Measurements from ENCODE around the gene VPS11. TPM values are rescaled to one million over a fixed set of nuclear protein-coding genes. Genes with fewer than 3 reads are reported as not detected.

Gene VPS11
- total RNA-seq, 1 experiment from 2014 or later = 48.7 TPM

DNA sequence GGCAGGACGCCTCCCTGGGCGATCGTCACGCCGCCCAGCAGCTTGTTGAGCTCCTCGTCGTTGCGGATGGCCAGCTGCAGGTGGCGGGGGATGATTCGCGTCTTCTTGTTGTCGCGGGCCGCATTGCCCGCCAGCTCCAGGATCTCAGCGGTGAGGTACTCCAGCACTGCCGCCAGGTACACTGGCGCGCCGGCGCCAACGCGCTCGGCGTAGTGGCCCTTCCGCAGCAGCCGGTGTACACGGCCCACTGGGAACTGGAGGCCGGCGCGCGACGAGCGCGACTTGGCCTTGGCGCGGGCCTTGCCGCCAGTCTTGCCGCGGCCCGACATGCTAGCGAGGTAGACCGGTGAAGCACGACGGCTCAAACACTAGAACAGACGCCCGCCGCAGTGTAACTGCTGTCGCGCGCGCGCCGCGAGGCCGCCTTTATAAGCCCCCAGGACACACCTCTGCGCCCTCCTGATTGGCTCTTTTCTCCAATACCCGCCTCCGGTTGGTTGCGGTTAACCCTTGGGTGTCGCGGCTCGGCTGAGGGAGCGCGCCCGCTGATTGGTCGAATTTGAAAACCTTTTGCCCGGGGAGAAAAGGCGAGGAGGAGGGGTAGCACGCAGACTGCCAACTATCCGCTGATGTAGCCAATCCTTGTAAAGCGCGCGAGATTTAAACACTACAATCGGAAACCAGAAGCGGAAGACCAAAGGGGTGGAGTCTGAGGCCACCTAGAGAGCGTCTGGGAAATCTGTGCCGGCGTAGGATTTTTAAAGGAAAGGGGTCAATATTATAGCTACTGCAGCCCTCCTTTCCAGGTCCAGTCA is 27.7 kb downstream of the VPS11 start:
- peak; percentile 100 for DNase-seq
- ChIA-PET CTCF (interaction anchor here (0.6 to 1.4 kb wide), 7 partner anchors 10 to 101 kb away, joined by 3 to 5 read pairs (median 3); partner anchors contain the start of genes C2CD2L, HINFP and HMBS), POLR2A (ENCODE audit: unreplicated experiment) (interaction anchor here (0.6 to 1.1 kb wide), 5 partner anchors 10 to 28 kb away, joined by 3 to 11 read pairs (median 5); partner anchors contain the start of genes C2CD2L, HINFP, HMBS and VPS11)
- Histone ChIP-seq H3K27me3 (ENCODE audit: low read length) (no peaks in the 10 kb centered on the region), H3K4me3 (ENCODE audit: low read length) (peak overlapping the region; percentile 90), H4K20me1 (ENCODE audit: low read length) (peaks cover 28% of the 10 kb centered on the region), H3K4me2 (ENCODE audit: low read length) (peak overlapping the region; percentile 94), H3K27ac (ENCODE audit: low read length) (peak overlapping the region; percentile 53), H3K79me2 (ENCODE audit: low read length) (peaks cover 49% of the 10 kb centered on the region), H3K36me3 (ENCODE audit: low read depth, low read length) (peaks cover 46% of the 10 kb centered on the region), H3K9me2 (replicated peaks; ENCODE audit: low read length) (no peaks in the 10 kb centered on the region), H3K4me1 (ENCODE audit: insufficient read depth, low read length) (peaks cover 28% of the 10 kb centered on the region), H2AFZ (ENCODE audit: low read length) (peak overlapping the region; percentile 76), H3K9me3 (ENCODE audit: low read length) (no peaks in the 10 kb centered on the region), H3F3A (ENCODE audit: low read length, unreplicated experiment) (peaks cover 17% of the 10 kb centered on the region), H3K9ac (ENCODE audit: low read length) (peak overlapping the region; percentile 97)
- TF ChIP-seq, protein P1, sequence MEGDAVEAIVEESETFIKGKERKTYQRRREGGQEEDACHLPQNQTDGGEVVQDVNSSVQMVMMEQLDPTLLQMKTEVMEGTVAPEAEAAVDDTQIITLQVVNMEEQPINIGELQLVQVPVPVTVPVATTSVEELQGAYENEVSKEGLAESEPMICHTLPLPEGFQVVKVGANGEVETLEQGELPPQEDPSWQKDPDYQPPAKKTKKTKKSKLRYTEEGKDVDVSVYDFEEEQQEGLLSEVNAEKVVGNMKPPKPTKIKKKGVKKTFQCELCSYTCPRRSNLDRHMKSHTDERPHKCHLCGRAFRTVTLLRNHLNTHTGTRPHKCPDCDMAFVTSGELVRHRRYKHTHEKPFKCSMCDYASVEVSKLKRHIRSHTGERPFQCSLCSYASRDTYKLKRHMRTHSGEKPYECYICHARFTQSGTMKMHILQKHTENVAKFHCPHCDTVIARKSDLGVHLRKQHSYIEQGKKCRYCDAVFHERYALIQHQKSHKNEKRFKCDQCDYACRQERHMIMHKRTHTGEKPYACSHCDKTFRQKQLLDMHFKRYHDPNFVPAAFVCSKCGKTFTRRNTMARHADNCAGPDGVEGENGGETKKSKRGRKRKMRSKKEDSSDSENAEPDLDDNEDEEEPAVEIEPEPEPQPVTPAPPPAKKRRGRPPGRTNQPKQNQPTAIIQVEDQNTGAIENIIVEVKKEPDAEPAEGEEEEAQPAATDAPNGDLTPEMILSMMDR (conservative IDR thresholded peaks at IDR 0.05; ENCODE audit: low read depth, low read length) = 0 out of 2 replicates have a peak, but pooled peaks have one; percentile 29
- TF ChIP-seq EZH2phosphoT487 (IDR thresholded peaks at IDR 0.05; ENCODE audit: borderline replicate concordance, low read length) = no peak
- peak; percentile 79 for ATAC-seq
- BruUV-seq (replicated peaks) = TSS peak; percentile 55
- intact Hi-C loops (cut with micrococcal nuclease) = loop anchor here (2.0 kb wide), 2 partner anchors 38 to 102 kb away; partner anchors contain the start of gene HYOU1

DNA sequence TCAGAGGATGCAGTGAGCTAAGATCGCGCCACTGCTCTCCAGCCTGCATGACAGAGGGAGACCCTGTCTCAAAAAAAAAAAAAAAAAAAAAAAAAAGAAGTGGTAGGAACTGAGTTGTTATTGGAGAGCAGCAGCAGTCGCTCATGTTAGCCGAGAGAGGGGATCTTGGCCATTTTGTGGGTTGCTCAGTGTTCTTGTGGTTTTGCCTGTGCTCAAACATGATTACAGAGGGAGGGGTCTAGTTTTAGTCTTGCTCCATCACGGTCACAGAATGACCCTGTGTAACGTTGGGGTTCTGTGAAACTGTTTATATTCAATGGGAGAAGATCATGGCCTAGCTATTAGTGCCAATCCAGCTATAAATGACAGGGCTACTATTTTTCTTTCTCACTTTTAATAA is 32.1 kb downstream of the VPS11 start:
- intact Hi-C loops (cut with micrococcal nuclease) = loop anchor here (2.0 kb wide), 2 partner anchors 15 to 21 kb away; partner anchors contain the start of genes HINFP and HMBS
- no peak overlapping the region for H3K27ac ChIP-seq (ENCODE audit: low read length)
- H3K4me2 ChIP-seq (ENCODE audit: low read length) = peak overlapping the region; percentile 96
- ATAC-seq (no peak), DNase-seq (no peak)
- peaks cover 24% of the 10 kb centered on the region for H3K36me3 ChIP-seq (ENCODE audit: low read depth, low read length)
- no peaks in the 10 kb centered on the region for H3K27me3 ChIP-seq (ENCODE audit: low read length)
- no peaks in the 10 kb centered on the region for H3K9me3 ChIP-seq (ENCODE audit: low read length)
- H2AFZ ChIP-seq (ENCODE audit: low read length) = no peak overlapping the region
- ChIA-PET CTCF (no interaction called here), POLR2A (ENCODE audit: unreplicated experiment) (no interaction called here)
- H4K20me1 ChIP-seq (ENCODE audit: low read length) = 0 out of 2 replicates have a peak, but pooled peaks cover 3% of the 10 kb centered on the region
- peak overlapping the region; percentile 84; the same call in 1 of the 2 replicates for H3K9ac ChIP-seq (ENCODE audit: low read length)
- H3F3A ChIP-seq (ENCODE audit: low read length, unreplicated experiment) = no peaks in the 10 kb centered on the region
- H3K79me2 ChIP-seq (ENCODE audit: low read length) = peaks cover 43% of the 10 kb centered on the region
- H3K9me2 ChIP-seq (replicated peaks; ENCODE audit: low read length) = no peaks in the 10 kb centered on the region
- TF ChIP-seq EZH2phosphoT487 (IDR thresholded peaks at IDR 0.05; ENCODE audit: borderline replicate concordance, low read length) = no peak
- no peak for TF ChIP-seq EZH2 (IDR thresholded peaks at IDR 0.05; ENCODE audit: low read length, unreplicated experiment)
- TF ChIP-seq, protein P1 (conservative IDR thresholded peaks at IDR 0.05; ENCODE audit: low read depth, low read length) = no peak
- peaks cover 23% of the 10 kb centered on the region for H3K4me1 ChIP-seq (ENCODE audit: insufficient read depth, low read length)
- no TSS peak for BruUV-seq (replicated peaks)
- peak overlapping the region; percentile 89 for H3K4me3 ChIP-seq (ENCODE audit: low read length)

All from PC-3 (cell line).